Natural killer cell (primary cell): ENCODE data around the gene SLC9A4. TPM values are rescaled to one million over a fixed set of nuclear protein-coding genes. Genes with fewer than 3 reads are reported as not detected.

Experiments used
- ATAC-seq, 3 donors: fragments of 150-1000 bp in 2 of 3; fragments of 200-7000 bp in 1 of 3; cut with Tn5 transposase; 1 replicate in 1 of 3; 2 replicates in 2 of 3; pipeline ENCODE4 v1.10.0; 2021; ENCODE audit warnings: mild to moderate bottlenecking in 2 of 3, moderate library complexity in 2 of 3
- DNase-seq, 2 donors: peaks; one replicate each; pipeline versions ENCODE4 v3.0.0 to v3.0.0-alpha.2; 2013 to 2021; ENCODE audit warnings: mixed read lengths in 1 of 2
- H3K27ac ChIP-seq: one replicate; pipeline ENCODE4 v1.5.1; 2013; ENCODE audit warnings: mild to moderate bottlenecking, low read length
- H3K27me3 ChIP-seq: one replicate; pipeline ENCODE4 v1.6.1; 2013; ENCODE audit warnings: low read length; ENCODE audit not compliant: control insufficient read depth, insufficient read depth
- H3K36me3 ChIP-seq: one replicate; pipeline ENCODE4 v1.6.1; 2013; ENCODE audit warnings: low read length; ENCODE audit not compliant: control insufficient read depth, insufficient read depth
- H3K4me1 ChIP-seq: one replicate; pipeline ENCODE4 v1.6.1; 2013; ENCODE audit warnings: low read length; ENCODE audit not compliant: control insufficient read depth, insufficient read depth
- H3K4me3 ChIP-seq: one replicate; pipeline ENCODE4 v1.5.1; 2013; ENCODE audit warnings: low read length
- H3K9me3 ChIP-seq: one replicate; pipeline ENCODE4 v1.6.1; 2013; ENCODE audit warnings: low read length; ENCODE audit not compliant: control insufficient read depth, insufficient read depth
- H3K27ac Mint-ChIP-seq, 2 donors: one replicate each; pipeline ENCODE4 v1.8.0; 2022; ENCODE audit warnings: mild to moderate bottlenecking in 2 of 2, mixed read lengths in 2 of 2, moderate library complexity in 1 of 2
- H3K27me3 Mint-ChIP-seq, 2 donors: one replicate each; pipeline ENCODE4 v1.8.0; 2022; ENCODE audit warnings: low read depth in 2 of 2, mixed read lengths in 2 of 2
- H3K36me3 Mint-ChIP-seq: one replicate; pipeline ENCODE4 v1.8.0; 2022; ENCODE audit warnings: mixed read lengths
- H3K4me1 Mint-ChIP-seq, 2 donors: one replicate each; pipeline ENCODE4 v1.8.0; 2022; ENCODE audit warnings: mixed read lengths in 2 of 2
- H3K4me3 Mint-ChIP-seq: one replicate; pipeline ENCODE4 v1.8.0; 2022; ENCODE audit warnings: mild to moderate bottlenecking, moderate library complexity, mixed read lengths
- H3K9me3 Mint-ChIP-seq, 2 donors: one replicate each; pipeline ENCODE4 v1.8.0; 2022; ENCODE audit warnings: mixed read lengths in 2 of 2
- CTCF ChIP-seq: fragments of 200-600 bp; IDR thresholded peaks from one replicate; pipeline ENCODE4 v1.8.0; 2022; ENCODE audit warnings: antibody characterized with exemption
- WGBS: methylation state at CpG from one replicate; pipeline ENCODE4 v1.1.7; 2013; ENCODE audit warnings: missing lambda C conversion rate; ENCODE audit not compliant: insufficient coverage; 5-methylcytosine and 5-hydroxymethylcytosine counted together
- intact Hi-C: fragments of 100-400 bp; cut with micrococcal nuclease; formaldehyde crosslinking; loops from one replicate; pipeline ENCODE4 v1.14.2; 2022
- total RNA-seq, 4 donors: library from RNA; stranded (reverse); fragments of 120-200 nt in 1 of 4; gene quantifications; one replicate each; pipeline versions ENCODE4 v1.2.3 to v1.2.4, GENCODE V29; 2013 to 2022

SLC9A4 gene
- total RNA-seq, 3 donors from 2014 or later (not counting 1 experiment from before 2014, with no cell fraction given), result 0.19 to 0.38 TPM; not detected in 1

- WGBS, result 32% methylated on average over 3 of the region's 5 CpGs
- peak overlapping the region; percentile 97 for H3K4me3 Mint-ChIP-seq
- no peak for TF ChIP-seq CTCF
- Histone ChIP-seq H3K36me3 (peaks cover 61% of the 10 kb centered on the region), H3K27me3 (no peaks in the 10 kb centered on the region), H3K4me3 (no peak overlapping the region), H3K9me3 (no peaks in the 10 kb centered on the region), H3K27ac (peak overlapping the region; percentile 53), H3K4me1 (peaks cover 25% of the 10 kb centered on the region)
- H3K36me3 Mint-ChIP-seq, result peaks cover 55% of the 10 kb centered on the region
- no peaks in the 10 kb centered on the region for H3K9me3 Mint-ChIP-seq
- peaks cover 95 to 98% of the 10 kb centered on the region in 2 donors for H3K4me1 Mint-ChIP-seq
- ATAC-seq, result no peak
- no peaks in the 10 kb centered on the region for H3K27me3 Mint-ChIP-seq
- intact Hi-C loops, result no loop called here
- DNase-seq, result no peak
- peak overlapping the region in 1 of 2 donors; percentile 93 for H3K27ac Mint-ChIP-seq
Measured at GRCh38 chr2:102425441-102426132, 47.4 kb upstream of the SLC9A4 start.

- TF ChIP-seq CTCF, result no peak
- H3K4me1 Mint-ChIP-seq, result peaks cover 93 to 96% of the 10 kb centered on the region in 2 donors
- H3K36me3 Mint-ChIP-seq, result peaks cover 49% of the 10 kb centered on the region
Measured at GRCh38 chr2:102427249-102427648, 45.8 kb upstream of the SLC9A4 start.

GRCh38 chr2:102428573-102428972, 44.5 kb upstream of the SLC9A4 start:
- no peak overlapping the region for H3K27ac ChIP-seq
- 67% methylated on average over 1 of the region's 2 CpGs for WGBS
- ATAC-seq (peak in 2 of 3 donors; percentile 38 to 48), DNase-seq (no peak)
- H3K9me3 ChIP-seq, result no peaks in the 10 kb centered on the region
- no peaks in the 10 kb centered on the region for H3K27me3 ChIP-seq
- intact Hi-C loops, result no loop called here
- H3K4me3 ChIP-seq, result no peak overlapping the region
- Mint-ChIP-seq H3K4me1 (peaks cover 88 to 93% of the 10 kb centered on the region in 2 donors), H3K27me3 (no peaks in the 10 kb centered on the region), H3K9me3 (no peaks in the 10 kb centered on the region), H3K27ac (peak overlapping the region in 1 of 2 donors; percentile 93), H3K36me3 (peaks cover 40% of the 10 kb centered on the region), H3K4me3 (peak overlapping the region; percentile 89)
- peaks cover 56% of the 10 kb centered on the region for H3K36me3 ChIP-seq
- no peak for TF ChIP-seq CTCF
- peaks cover 24% of the 10 kb centered on the region for H3K4me1 ChIP-seq

More at GRCh38 chr2:102427249-102427648, 45.8 kb upstream of the SLC9A4 start:
- Mint-ChIP-seq H3K27me3 (no peaks in the 10 kb centered on the region), H3K27ac (peak overlapping the region in 1 of 2 donors; percentile 93), H3K4me3 (peak overlapping the region; percentile 89), H3K9me3 (no peaks in the 10 kb centered on the region)
- DNase-seq, result no peak
- peaks cover 18% of the 10 kb centered on the region for H3K4me1 ChIP-seq
- H3K27ac ChIP-seq, result peak overlapping the region; percentile 53
- peak overlapping the region; percentile 24 for H3K4me3 ChIP-seq
- WGBS, result no CpG with 5 or more reads among the region's 1 CpG
- peak; percentile 47 to 56 (median 52) for ATAC-seq
- peaks cover 61% of the 10 kb centered on the region for H3K36me3 ChIP-seq
- no peaks in the 10 kb centered on the region for H3K27me3 ChIP-seq
- H3K9me3 ChIP-seq, result no peaks in the 10 kb centered on the region
- intact Hi-C loops, result loop anchor here (1.0 kb wide), 1 partner anchor 9 kb away; no protein-coding TSS in a partner anchor
